NB4 (cell line): ENCODE results near the gene PPTC7.

ENCODE experiments used
- CTCF ChIP-seq: IDR thresholded peaks from one replicate; pipeline ENCODE4 v1.5.1; 2012; ENCODE audit warnings: low read depth, low read length
- POLR2A ChIP-seq: IDR thresholded peaks from 2 replicates; pipeline ENCODE4 v1.6.1; 2011; ENCODE audit warnings: mild to moderate bottlenecking; ENCODE audit not compliant: insufficient read length; ENCODE audit errors: extremely low read depth

GRCh38 chr12:110503432-110503831, 79.7 kb downstream of the PPTC7 start:
- TF ChIP-seq POLR2A (no peak), CTCF (no peak)
